ENCODE data around the gene BOLA1. TPM values are rescaled to one million over a fixed set of nuclear protein-coding genes. Genes with fewer than 3 reads are reported as not detected.
"Not testable (repeated sequence)": the region's sequence is repeated elsewhere in the genome, so short reads cannot be mapped to it uniquely, and the experiment has no call there.

BOLA1 gene
- total RNA-seq, 2 donors from 2014 or later: 5.3 to 7.2 TPM

GRCh38 chr1:149881876-149882275, 17.5 kb upstream of the BOLA1 start:
- no peak overlapping the region for H3K4me3 Mint-ChIP-seq
- no peaks in the 10 kb centered on the region for H3K27me3 Mint-ChIP-seq

GRCh38 chr1:149883598-149884247, 15.6 kb upstream of the BOLA1 start:
- Mint-ChIP-seq H3K27ac (peak overlapping the region; percentile 27), H3K36me3 (ENCODE audit: low read depth) (no peaks in the 10 kb centered on the region), H3K4me3 (no peak overlapping the region), H3K4me1 (peaks cover 23% of the 10 kb centered on the region), H3K27me3 (no peaks in the 10 kb centered on the region)
- ATAC-seq (no peak), DNase-seq (no peak)
- no peaks in the 10 kb centered on the region for H3K9me3 ChIP-seq (ENCODE audit: control insufficient read depth, low read length, poor library complexity, severe bottlenecking)

More at GRCh38 chr1:149881876-149882275, 17.5 kb upstream of the BOLA1 start:
- ATAC-seq: no peak
- no peaks in the 10 kb centered on the region for H3K36me3 Mint-ChIP-seq (ENCODE audit: low read depth)
- no peak overlapping the region for H3K27ac Mint-ChIP-seq
- H3K9me3 ChIP-seq (ENCODE audit: control insufficient read depth, low read length, poor library complexity, severe bottlenecking): no peaks in the 10 kb centered on the region
- H3K4me1 Mint-ChIP-seq: peaks cover 25% of the 10 kb centered on the region
- no peak for DNase-seq

- H3K27me3 Mint-ChIP-seq: no peaks in the 10 kb centered on the region
- DNase-seq: no peak
Measured at GRCh38 chr1:149884433-149885338, 14.7 kb upstream of the BOLA1 start.

GRCh38 chr1:149885339-149886120, 13.8 kb upstream of the BOLA1 start:
- no peak overlapping the region for H3K4me3 Mint-ChIP-seq
- ATAC-seq (peak; percentile 1), DNase-seq (peak; percentile 35 to 51 (median 42))
- no peak overlapping the region for H3K27ac Mint-ChIP-seq
- no peaks in the 10 kb centered on the region for H3K27me3 Mint-ChIP-seq
- H3K36me3 Mint-ChIP-seq (ENCODE audit: low read depth): no peaks in the 10 kb centered on the region
- no peaks in the 10 kb centered on the region for H3K9me3 ChIP-seq (ENCODE audit: control insufficient read depth, low read length, poor library complexity, severe bottlenecking)
- peaks cover 11% of the 10 kb centered on the region for H3K4me1 Mint-ChIP-seq

More at GRCh38 chr1:149884433-149885338, 14.7 kb upstream of the BOLA1 start:
- no peak overlapping the region for H3K4me3 Mint-ChIP-seq
- H3K9me3 ChIP-seq (ENCODE audit: control insufficient read depth, low read length, poor library complexity, severe bottlenecking): no peaks in the 10 kb centered on the region
- H3K36me3 Mint-ChIP-seq (ENCODE audit: low read depth): no peaks in the 10 kb centered on the region
- peaks cover 15% of the 10 kb centered on the region for H3K4me1 Mint-ChIP-seq
- no peak for ATAC-seq
- no peak overlapping the region for H3K27ac Mint-ChIP-seq

GRCh38 chr1:149886121-149886395, 13.3 kb upstream of the BOLA1 start:
- not testable (repeated sequence) for H3K9me3 ChIP-seq (ENCODE audit: control insufficient read depth, low read length, poor library complexity, severe bottlenecking); H3K27ac Mint-ChIP-seq; H3K4me3 Mint-ChIP-seq; ATAC-seq; H3K27me3 Mint-ChIP-seq; DNase-seq; H3K36me3 Mint-ChIP-seq (ENCODE audit: low read depth)
- peaks cover 11% of the 10 kb centered on the region for H3K4me1 Mint-ChIP-seq

GRCh38 chr1:149886396-149887195, 12.8 kb upstream of the BOLA1 start:
- DNase-seq: peak; percentile 52 to 73 (median 72)
- Mint-ChIP-seq H3K36me3 (ENCODE audit: low read depth) (no peaks in the 10 kb centered on the region), H3K27ac (no peak overlapping the region), H3K4me1 (peaks cover 10% of the 10 kb centered on the region), H3K27me3 (no peaks in the 10 kb centered on the region), H3K4me3 (no peak overlapping the region)
- H3K9me3 ChIP-seq (ENCODE audit: control insufficient read depth, low read length, poor library complexity, severe bottlenecking): no peaks in the 10 kb centered on the region
- ATAC-seq: peak; percentile 73

- not testable (repeated sequence) for H3K9me3 ChIP-seq (ENCODE audit: control insufficient read depth, low read length, poor library complexity, severe bottlenecking); H3K4me3 Mint-ChIP-seq; DNase-seq; H3K36me3 Mint-ChIP-seq (ENCODE audit: low read depth); H3K27ac Mint-ChIP-seq; H3K4me1 Mint-ChIP-seq; H3K27me3 Mint-ChIP-seq
- ATAC-seq: peak; percentile 0
Measured at GRCh38 chr1:149887196-149887455, 12.2 kb upstream of the BOLA1 start.

GRCh38 chr1:149887456-149888246, 11.7 kb upstream of the BOLA1 start:
- no peaks in the 10 kb centered on the region for H3K27me3 Mint-ChIP-seq
- H3K36me3 Mint-ChIP-seq (ENCODE audit: low read depth): no peaks in the 10 kb centered on the region
- peaks cover 3% of the 10 kb centered on the region for H3K4me1 Mint-ChIP-seq
- no peaks in the 10 kb centered on the region for H3K9me3 ChIP-seq (ENCODE audit: control insufficient read depth, low read length, poor library complexity, severe bottlenecking)
- peak; percentile 43 to 65 (median 49) for DNase-seq
- H3K4me3 Mint-ChIP-seq: no peak overlapping the region
- peak; percentile 71 for ATAC-seq
- H3K27ac Mint-ChIP-seq: no peak overlapping the region

- Mint-ChIP-seq H3K27ac (no peak overlapping the region), H3K4me3 (no peak overlapping the region), H3K36me3 (ENCODE audit: low read depth) (no peaks in the 10 kb centered on the region), H3K4me1 (peaks cover 3% of the 10 kb centered on the region), H3K27me3 (no peaks in the 10 kb centered on the region)
- ATAC-seq (peak; percentile 27), DNase-seq (peak; percentile 43 to 56 (median 45))
- no peaks in the 10 kb centered on the region for H3K9me3 ChIP-seq (ENCODE audit: control insufficient read depth, low read length, poor library complexity, severe bottlenecking)
Measured at GRCh38 chr1:149888247-149888998, 10.9 kb upstream of the BOLA1 start.

GRCh38 chr1:149888999-149889289, 10.4 kb upstream of the BOLA1 start:
- no peak for ATAC-seq
- DNase-seq: no peak
- Mint-ChIP-seq H3K4me3 (no peak overlapping the region), H3K36me3 (ENCODE audit: low read depth) (no peaks in the 10 kb centered on the region), H3K4me1 (no peaks in the 10 kb centered on the region), H3K27me3 (no peaks in the 10 kb centered on the region), H3K27ac (no peak overlapping the region)
- no peaks in the 10 kb centered on the region for H3K9me3 ChIP-seq (ENCODE audit: control insufficient read depth, low read length, poor library complexity, severe bottlenecking)

GRCh38 chr1:149896575-149896974, 2.8 kb upstream of the BOLA1 start:
- no peak overlapping the region for H3K4me3 Mint-ChIP-seq
- no peak for ATAC-seq
- H3K9me3 ChIP-seq (ENCODE audit: control insufficient read depth, low read length, poor library complexity, severe bottlenecking): no peaks in the 10 kb centered on the region
- no peak for DNase-seq
- H3K4me1 Mint-ChIP-seq: peaks cover 13% of the 10 kb centered on the region
- H3K27me3 Mint-ChIP-seq: peaks cover 4% of the 10 kb centered on the region
- no peak overlapping the region for H3K27ac Mint-ChIP-seq
- peaks cover 2% of the 10 kb centered on the region for H3K36me3 Mint-ChIP-seq (ENCODE audit: low read depth)
